DND-41 (cell line): Measurements from ENCODE around the gene ORAI1.

Experiments
- ATAC-seq: fragments of 200-7000 bp; cut with Tn5 transposase; 3 replicates; pipeline ENCODE4 v1.9.1; 2021; ENCODE audit warnings: low read depth; ENCODE audit not compliant: insufficient read depth
- DNase-seq: peaks from one replicate; pipeline ENCODE4 v3.0.0-alpha.2; 2020
- H2AFZ ChIP-seq: 2 replicates; pipeline ENCODE4 v1.6.0; 2012; ENCODE audit warnings: low read depth, low read length
- H3K27ac ChIP-seq: 2 replicates; pipeline ENCODE4 v1.5.1; 2012; ENCODE audit warnings: low read length, inconsistent platforms
- H3K27me3 ChIP-seq: fragments of 200-600 bp; sonication (generic); 2 replicates; pipeline ENCODE4 v1.6.0; 2012; ENCODE audit warnings: low read length, mild to moderate bottlenecking, inconsistent platforms; ENCODE audit not compliant: insufficient read depth, poor library complexity
- H3K36me3 ChIP-seq: 2 replicates; pipeline ENCODE4 v1.5.1; 2012; ENCODE audit warnings: low read length, inconsistent platforms; ENCODE audit not compliant: insufficient read depth
- H3K4me1 ChIP-seq: 2 replicates; pipeline ENCODE4 v1.5.1; 2012; ENCODE audit warnings: mild to moderate bottlenecking, low read length; ENCODE audit not compliant: insufficient read depth
- H3K4me2 ChIP-seq: 2 replicates; pipeline ENCODE4 v1.6.0; 2012; ENCODE audit warnings: mild to moderate bottlenecking, moderate library complexity, low read length, inconsistent platforms; ENCODE audit not compliant: insufficient read depth
- H3K4me3 ChIP-seq, 2 experiments: fragments of 200-600 bp in 1 of 2; shearing (Covaris generic) in 1 of 2; 2 replicates each; pipeline ENCODE4 v1.5.1; 2012 to 2016; ENCODE audit warnings: inconsistent platforms in 2 of 2, low read length in 2 of 2, mild to moderate bottlenecking in 2 of 2, low read depth in 1 of 2, moderate library complexity in 1 of 2
- H3K79me2 ChIP-seq: 2 replicates; pipeline ENCODE4 v1.6.0; 2012; ENCODE audit warnings: low read length, inconsistent platforms; ENCODE audit not compliant: insufficient read depth
- H3K9ac ChIP-seq: 2 replicates; pipeline ENCODE4 v1.6.0; 2012; ENCODE audit warnings: low read depth, mild to moderate bottlenecking, inconsistent platforms, low read length, moderate library complexity
- H3K9me3 ChIP-seq: 2 replicates; pipeline ENCODE4 v1.5.1; 2012; ENCODE audit warnings: low read length, moderate library complexity, mild to moderate bottlenecking, inconsistent platforms; ENCODE audit not compliant: insufficient read depth, severe bottlenecking
- H4K20me1 ChIP-seq: 2 replicates; pipeline ENCODE4 v1.6.0; 2012; ENCODE audit warnings: low read length; ENCODE audit not compliant: insufficient read depth
- EZH2 ChIP-seq: IDR thresholded peaks from 3 replicates; pipeline ENCODE4 v1.6.1; 2012; ENCODE audit warnings: borderline replicate concordance, low read depth, mild to moderate bottlenecking, moderate library complexity, low read length, inconsistent platforms; ENCODE audit not compliant: severe bottlenecking
- TF ChIP-seq, protein P1 (sequence below): IDR thresholded peaks from 2 replicates; pipeline ENCODE4 v1.5.1; 2012; ENCODE audit warnings: borderline replicate concordance, low read length, moderate library complexity, mild to moderate bottlenecking; ENCODE audit not compliant: poor library complexity, severe bottlenecking; ENCODE audit errors: extremely low read depth

The ORAI1 gene

DNA sequence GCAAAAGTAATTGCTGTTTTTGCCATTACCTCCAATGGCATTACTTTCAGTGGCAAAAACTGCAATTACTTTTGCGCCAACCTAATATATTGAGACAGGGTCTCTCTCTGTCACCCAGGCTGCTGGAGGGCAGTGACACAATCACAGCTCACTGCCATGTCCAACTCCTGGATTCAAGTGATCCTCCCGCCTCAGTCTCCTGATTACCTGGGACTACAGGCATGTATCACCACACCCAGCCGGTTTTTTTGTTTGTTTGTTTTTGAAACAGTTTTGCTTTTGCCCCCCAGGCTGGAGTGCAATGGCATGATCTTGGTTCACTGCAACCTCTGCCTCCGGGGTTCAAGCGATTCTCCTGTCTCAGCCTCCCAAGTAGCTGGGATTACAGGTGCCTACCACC is 29.8 kb upstream of the ORAI1 start:
- H3K79me2 ChIP-seq: no peaks in the 10 kb centered on the region
- no peak overlapping the region for H2AFZ ChIP-seq
- no peak overlapping the region for H3K4me2 ChIP-seq
- H3K9ac ChIP-seq: no peak overlapping the region
- no peak overlapping the region for H3K27ac ChIP-seq
- H3K9me3 ChIP-seq: no peaks in the 10 kb centered on the region
- no peaks in the 10 kb centered on the region for H3K27me3 ChIP-seq
- TF ChIP-seq, protein P1, sequence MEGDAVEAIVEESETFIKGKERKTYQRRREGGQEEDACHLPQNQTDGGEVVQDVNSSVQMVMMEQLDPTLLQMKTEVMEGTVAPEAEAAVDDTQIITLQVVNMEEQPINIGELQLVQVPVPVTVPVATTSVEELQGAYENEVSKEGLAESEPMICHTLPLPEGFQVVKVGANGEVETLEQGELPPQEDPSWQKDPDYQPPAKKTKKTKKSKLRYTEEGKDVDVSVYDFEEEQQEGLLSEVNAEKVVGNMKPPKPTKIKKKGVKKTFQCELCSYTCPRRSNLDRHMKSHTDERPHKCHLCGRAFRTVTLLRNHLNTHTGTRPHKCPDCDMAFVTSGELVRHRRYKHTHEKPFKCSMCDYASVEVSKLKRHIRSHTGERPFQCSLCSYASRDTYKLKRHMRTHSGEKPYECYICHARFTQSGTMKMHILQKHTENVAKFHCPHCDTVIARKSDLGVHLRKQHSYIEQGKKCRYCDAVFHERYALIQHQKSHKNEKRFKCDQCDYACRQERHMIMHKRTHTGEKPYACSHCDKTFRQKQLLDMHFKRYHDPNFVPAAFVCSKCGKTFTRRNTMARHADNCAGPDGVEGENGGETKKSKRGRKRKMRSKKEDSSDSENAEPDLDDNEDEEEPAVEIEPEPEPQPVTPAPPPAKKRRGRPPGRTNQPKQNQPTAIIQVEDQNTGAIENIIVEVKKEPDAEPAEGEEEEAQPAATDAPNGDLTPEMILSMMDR: no peak
- no peak for TF ChIP-seq EZH2
- ATAC-seq: no peak
- peaks cover under 1% of the 10 kb centered on the region; the same call in 1 of the 2 replicates for H3K4me1 ChIP-seq
- H3K36me3 ChIP-seq: peaks cover 8% of the 10 kb centered on the region; the same call in 1 of the 2 replicates
- H3K4me3 ChIP-seq: no peak overlapping the region
- no peak for DNase-seq
- no peaks in the 10 kb centered on the region for H4K20me1 ChIP-seq

DNA sequence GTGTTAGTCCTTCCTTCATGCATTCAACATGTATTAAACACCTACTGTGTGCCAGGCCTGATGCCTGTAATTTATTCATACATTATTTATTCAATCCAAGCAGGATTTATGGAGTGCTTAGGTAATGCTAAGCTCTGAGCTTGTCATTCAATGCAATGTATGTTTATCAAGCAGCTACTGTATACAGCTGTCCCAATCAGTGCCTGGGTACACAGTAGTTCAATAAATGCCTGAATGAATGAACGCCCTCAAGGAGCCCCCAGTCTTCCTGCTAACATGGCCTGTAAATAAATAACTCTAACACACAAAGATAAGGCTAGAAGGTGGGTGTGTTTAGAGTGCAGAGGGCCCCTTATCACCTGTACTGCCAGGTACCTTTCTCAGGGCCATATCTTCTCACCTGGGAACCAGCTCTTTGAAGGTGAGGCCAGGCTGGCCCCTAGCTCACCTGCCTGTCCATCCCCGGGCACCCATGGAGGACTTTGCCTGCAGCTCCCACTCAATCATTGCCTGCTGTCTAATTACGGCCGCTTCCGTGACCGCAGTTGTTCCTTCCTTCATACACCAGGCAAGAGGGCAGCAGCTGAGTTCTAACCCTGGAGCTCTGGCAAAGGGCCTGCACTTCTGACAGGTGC is 25.5 kb upstream of the ORAI1 start:
- Histone ChIP-seq H2AFZ (no peak overlapping the region), H3K4me2 (no peak overlapping the region), H4K20me1 (no peaks in the 10 kb centered on the region), H3K36me3 (peaks cover 2% of the 10 kb centered on the region; the same call in 1 of the 2 replicates), H3K27ac (no peak overlapping the region), H3K9me3 (no peaks in the 10 kb centered on the region), H3K79me2 (no peaks in the 10 kb centered on the region), H3K27me3 (no peaks in the 10 kb centered on the region), H3K9ac (no peak overlapping the region), H3K4me3 (no peak overlapping the region), H3K4me1 (no peaks in the 10 kb centered on the region)
- ATAC-seq (no peak), DNase-seq (no peak)
- TF ChIP-seq, protein P1: no peak

DNA sequence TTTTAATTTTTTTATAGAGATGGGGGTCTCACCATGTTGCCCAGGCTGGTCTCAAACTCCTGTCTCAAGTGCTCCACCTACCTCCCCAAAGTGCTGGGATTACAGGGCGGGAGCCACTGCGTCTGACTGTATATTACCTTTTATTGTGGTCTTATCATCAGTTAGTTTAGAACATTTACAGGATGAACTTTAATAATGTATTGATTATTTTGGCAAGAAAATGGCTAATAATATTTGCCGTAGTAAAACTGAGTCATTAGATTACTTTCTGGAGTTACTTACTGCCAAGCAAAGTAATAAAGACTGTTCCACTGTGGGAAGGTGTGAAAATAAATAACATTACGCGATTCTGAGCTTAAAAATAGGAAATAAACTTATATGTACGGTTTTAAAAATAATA is 23.6 kb upstream of the ORAI1 start:
- Histone ChIP-seq H3K9me3 (no peaks in the 10 kb centered on the region), H3K4me2 (no peak overlapping the region), H3K9ac (no peak overlapping the region), H3K36me3 (0 out of 2 replicates have a peak, but pooled peaks cover 2% of the 10 kb centered on the region), H4K20me1 (no peaks in the 10 kb centered on the region), H3K4me3 (no peak overlapping the region), H2AFZ (no peak overlapping the region), H3K4me1 (no peaks in the 10 kb centered on the region), H3K27ac (no peak overlapping the region), H3K27me3 (no peaks in the 10 kb centered on the region), H3K79me2 (no peaks in the 10 kb centered on the region)
- DNase-seq: no peak
- TF ChIP-seq, protein P1: no peak
- no peak for TF ChIP-seq EZH2
- no peak for ATAC-seq

DNA sequence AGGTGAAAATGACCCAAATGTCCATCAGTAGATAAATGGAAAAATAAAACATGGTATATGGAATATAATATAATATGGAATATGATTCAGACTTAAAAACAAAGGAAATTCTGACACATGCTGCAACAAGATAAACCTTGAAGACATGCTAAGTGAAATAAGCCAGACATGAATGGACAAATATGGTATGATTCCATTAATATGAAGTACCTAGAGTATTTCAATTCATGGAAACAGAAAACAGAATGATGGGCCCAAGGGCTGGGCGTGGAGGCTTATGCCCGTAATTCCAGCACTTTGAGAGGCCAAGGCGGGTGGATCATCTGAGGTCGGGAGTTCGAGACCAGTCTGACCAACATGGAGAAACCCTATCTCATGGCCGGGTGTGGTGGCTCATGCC is 22.7 kb upstream of the ORAI1 start:
- no peak overlapping the region for H2AFZ ChIP-seq
- no peaks in the 10 kb centered on the region for H3K79me2 ChIP-seq
- TF ChIP-seq EZH2: no peak
- TF ChIP-seq, protein P1: no peak
- no peak overlapping the region for H3K4me2 ChIP-seq
- no peaks in the 10 kb centered on the region for H4K20me1 ChIP-seq
- H3K36me3 ChIP-seq: no peaks in the 10 kb centered on the region
- H3K9me3 ChIP-seq: no peaks in the 10 kb centered on the region
- H3K4me3 ChIP-seq: no peak overlapping the region
- DNase-seq (no peak), ATAC-seq (no peak)
- H3K27me3 ChIP-seq: no peaks in the 10 kb centered on the region
- no peak overlapping the region for H3K27ac ChIP-seq
- H3K4me1 ChIP-seq: no peaks in the 10 kb centered on the region
- H3K9ac ChIP-seq: no peak overlapping the region
